Measurements from ENCODE around the gene GPD2.
"Not testable (repeated sequence)": the region's sequence is repeated elsewhere in the genome, so short reads cannot be mapped to it uniquely, and the experiment has no call there.

The GPD2 gene

DNA sequence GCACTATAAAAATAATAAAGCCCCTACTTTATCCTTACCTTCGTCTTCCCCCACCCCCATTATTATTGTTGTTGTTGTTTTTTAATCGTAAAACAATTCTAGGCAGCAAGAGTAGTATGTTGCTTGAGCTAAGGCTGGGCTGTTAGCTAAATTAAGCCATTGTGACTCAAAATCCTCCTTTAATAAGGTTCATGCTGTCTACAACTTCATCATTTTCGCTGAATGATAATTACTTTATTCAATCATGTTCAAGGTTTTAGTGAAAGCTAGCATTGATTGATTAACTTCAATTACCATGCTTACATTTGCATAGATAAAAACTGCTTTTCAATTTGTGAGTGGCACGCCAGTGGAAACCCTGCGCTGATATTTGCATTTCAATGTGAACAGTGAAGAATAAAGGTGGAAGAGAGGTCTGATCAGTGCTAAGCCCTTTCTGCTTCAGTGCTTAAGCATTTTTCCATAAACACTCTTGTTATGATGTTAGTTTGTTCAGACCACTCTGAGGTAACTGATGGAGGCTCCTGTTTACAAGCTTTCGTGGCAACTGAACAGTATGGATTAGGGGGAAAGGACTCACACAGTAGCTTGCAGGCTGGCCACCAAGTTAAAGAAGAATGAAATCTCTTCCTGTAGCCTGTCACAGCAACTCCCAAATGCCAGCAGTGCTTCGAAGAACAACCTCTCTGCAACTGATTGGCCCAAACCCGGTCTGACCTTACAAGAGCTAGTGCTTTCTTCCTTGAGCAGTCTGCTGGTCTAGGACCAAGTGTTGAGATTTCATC, 156.8 kb downstream of the GPD2 start:
- no peak for DNase-seq

DNA sequence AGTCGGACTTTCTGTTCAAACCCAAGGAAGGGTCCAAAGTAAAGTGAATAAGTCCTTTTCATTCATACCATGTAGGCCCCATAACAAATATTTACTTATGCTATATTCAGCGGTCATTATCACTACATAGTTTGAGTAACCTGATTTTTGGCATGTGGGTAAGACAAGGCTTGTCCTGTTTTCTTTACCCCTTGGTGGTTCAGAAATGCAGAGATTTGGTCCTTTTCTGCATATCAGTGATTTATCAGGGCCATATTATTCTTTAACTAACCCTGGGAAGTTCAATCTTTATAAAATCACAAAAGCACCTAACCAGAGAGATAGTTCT, 157.4 kb downstream of the GPD2 start:
- no peak for DNase-seq

DNA sequence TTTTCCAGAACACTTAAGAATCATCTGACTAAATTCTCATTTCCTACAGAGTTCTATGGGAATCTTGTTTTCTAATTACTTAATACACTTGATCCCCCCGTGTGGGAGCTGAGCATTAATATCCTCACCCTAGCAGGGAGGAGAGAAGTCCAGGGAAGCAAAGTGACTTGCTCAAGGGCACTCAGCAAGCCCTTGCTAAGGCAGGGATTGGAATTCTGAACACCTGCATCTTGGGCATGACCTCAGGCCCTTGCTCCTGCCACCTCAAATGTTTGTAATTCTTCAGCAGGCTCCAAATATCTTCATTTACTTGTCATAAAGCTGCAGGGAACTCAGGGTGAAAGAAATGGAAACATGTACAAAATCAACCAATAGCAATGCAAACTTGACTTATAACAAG, 162.4 kb downstream of the GPD2 start:
- no peak for DNase-seq

DNA sequence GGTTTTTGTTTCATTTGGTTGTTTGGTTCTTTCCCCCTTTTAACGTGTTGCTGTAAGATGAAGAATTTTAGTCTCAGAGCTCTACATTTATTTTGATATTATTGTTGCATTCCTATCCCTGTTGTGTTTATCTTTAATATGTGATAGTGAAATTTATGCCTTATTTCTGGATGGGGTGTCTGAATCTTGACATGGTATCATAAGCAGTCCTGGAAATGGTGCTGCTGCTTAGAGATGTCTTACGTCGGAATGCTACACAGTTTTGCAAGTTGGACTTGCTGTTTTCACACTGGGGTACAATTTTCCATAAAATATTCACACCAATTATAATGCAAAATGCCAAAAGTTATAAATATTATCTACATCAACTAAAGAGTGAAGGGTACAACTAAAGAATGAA, 164.0 kb downstream of the GPD2 start:
- no peak for DNase-seq

DNA sequence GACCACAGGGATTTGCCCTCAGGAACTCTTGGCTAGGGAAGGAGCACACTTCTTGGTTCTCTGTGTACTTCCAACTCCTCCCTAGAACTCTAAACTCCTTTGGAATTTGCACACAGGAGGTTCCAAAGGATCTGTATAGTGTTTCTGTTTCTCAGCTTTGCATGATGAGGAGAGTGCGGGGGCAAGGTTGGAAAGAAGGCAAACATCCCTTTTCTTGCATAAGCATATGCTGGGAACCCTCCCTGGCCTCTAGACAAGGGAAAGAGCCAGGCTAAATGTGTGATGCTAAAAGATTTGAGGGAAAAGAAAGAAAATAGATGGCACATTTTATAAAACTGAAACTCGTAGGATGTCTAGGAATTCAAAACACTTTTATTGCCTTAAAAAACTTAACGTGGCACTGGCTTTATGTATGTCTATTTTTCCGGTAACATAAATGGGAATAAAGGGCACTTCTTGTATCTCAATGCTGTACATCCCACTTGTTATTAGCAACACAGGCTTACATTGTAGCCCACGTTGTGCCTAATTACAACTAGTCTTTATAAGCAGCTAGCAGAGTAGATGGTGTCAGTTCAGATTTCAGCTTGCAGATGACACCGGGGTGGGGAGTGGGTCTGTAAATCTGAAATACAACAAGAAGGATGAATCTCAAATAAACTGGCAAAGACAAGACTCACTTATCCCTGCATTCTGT, 165.8 kb downstream of the GPD2 start:
- no peak for DNase-seq

DNA sequence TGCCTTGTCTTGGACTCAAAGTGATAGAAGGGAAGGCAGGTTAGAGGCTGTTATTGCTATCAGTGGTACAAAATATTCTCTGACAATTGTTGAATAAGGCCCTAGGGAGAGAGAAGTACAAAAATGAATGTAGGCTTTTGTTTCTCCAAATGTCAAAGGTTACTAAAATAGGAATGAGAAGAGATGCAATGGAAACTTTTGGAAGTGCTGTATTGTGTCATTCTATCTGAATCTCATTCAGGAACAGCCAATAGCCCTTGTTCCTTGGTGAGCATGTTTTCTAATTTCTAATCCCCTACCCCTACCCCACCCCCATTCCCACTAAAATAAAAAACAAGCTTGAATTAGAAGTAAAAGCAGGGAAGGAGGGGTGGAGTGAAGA, 166.4 kb downstream of the GPD2 start:
- DNase-seq, result no peak

DNA sequence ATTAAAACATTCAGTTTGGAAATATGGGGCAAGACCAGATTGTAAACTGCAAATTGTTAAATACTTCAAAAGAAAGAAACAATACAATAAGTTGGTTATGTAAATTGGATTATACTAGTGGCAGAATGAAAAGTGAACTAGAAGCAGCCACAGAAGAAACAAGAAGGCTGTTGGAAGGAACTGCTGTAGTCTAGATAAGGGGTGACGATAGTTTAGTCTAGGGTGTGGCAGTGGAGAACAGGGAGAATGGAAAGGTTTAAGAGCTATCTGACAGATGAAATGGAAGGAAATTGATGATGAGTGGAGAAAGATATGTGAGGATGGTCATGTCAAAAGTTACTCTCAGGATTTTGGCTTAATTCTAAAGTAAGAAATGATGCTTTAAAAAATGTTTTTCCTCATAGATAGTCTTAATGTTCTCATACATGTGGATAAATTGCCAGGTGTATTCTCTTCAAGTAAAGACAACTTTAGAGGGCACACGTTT, 179.7 kb downstream of the GPD2 start:
- no peak for DNase-seq

DNA sequence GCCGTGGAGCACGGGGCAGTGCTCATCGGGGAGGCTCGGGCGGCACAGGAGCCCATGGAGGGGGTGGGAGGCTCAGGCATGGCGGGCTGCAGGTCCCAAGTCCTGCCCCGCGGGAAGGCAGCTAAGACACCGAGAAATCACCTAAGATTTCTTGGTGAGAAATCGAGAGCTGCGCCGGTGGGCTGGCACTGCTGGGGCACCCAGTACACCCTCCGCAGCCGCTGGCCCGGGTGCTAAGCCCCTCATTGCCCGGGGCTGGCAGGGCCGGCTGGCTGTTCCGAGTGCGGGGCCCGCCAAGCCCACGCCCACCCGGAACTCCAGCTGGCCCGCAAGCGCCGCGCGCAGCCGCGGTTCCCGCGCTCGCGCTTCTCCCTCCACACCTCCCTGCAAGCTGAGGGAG, 181.9 kb downstream of the GPD2 start:
- DNase-seq, result not testable (repeated sequence)

DNA sequence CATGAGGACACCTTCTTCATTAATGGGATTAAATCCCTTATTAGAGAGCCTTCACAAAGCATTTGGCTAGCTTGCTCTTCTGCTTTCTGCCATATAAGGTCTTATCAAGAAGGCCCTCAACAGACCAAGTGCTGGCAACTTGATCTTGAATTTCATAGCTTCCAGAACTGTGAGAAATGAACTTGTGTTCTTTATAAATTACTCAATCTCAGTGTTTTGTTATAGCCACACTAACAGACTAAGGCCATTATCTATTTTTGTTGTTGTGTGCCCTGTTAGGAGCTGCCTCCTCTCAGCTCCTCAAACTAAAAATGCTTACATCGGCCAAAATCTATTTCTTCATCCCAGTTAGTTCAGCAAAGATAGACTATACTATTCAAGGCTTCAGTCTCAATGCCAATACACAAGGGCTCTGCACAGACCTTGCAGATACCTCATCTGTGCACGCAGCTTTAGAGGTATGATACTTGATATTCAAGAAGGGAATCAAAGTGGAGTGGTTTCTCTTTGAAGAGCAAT, 182.9 kb downstream of the GPD2 start:
- DNase-seq, result no peak

DNA sequence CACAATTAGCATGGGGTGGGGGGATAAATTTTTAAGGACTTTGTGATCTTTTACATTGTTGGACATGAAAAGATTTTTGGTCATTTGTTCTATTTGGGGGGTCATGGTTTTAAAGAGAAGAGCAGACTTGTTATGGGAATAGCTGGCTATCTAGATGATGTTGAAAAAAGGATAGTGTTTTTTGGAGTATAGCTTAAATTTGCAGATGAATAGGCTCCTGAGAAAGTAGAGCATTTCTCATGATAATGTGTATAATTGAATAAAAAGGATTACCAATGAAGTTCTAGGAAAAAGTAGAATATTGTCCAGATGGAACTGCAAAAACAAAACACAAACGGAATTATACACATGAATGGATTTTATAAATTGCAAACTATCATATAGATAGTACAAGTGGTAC, 186.3 kb downstream of the GPD2 start:
- DNase-seq, result no peak

DNA sequence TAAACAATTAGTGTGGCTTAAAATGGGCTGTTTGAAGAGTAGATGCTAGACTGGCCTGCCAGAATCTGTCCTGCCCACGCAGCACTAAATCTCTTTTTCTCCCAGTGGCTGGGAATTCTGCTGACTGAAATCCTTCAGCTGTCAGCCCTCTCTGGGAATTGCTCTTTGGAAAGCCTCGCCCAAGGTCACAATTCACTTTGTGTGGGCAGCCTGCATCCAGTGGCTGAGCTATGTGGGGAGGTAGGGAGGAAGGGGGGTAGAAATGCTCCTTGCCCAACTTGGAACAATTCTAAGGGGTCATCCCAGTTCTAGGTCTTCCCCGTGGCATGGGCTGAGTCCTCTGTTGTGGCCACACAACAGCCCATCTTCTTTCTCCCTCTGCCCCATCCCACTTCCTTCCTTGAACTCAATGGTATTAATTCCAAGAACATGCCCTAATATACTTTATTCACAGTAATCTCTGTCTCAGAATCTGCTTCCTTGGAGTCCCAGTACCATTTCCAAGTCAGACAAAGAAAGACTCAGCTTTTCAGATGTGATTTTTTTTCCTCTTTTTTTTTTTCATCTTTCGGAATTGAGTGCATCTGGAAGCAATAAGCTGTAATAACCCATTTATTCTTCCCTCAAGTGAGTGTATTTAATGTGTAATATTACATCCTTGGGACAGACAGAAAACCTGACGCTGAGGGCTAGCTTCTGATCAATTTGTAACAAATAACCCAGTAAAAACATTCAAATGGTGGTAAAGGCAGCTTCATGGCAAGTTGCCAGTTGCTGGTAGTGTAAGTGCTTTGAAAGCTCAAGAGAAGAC, 189.4 kb downstream of the GPD2 start:
- no peak for DNase-seq

DNA sequence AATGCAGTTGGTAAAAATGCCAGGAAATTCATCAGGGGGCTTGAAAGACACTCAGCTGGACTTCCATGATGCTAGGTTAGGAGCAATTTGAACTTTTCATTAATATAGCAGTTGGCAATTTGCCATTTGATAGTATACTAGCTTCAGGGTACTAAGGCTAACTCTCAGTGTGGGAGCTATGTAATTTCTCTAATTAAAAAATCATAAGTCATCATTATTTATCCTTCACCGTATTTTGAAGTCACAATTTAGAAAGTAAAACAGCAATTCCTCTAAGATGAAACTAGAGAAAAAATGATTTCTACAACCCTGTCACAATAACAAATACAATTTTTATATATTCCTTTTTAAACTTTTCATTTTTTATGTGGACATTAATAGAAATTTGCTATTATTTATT, 190.8 kb downstream of the GPD2 start:
- no peak for DNase-seq

DNA sequence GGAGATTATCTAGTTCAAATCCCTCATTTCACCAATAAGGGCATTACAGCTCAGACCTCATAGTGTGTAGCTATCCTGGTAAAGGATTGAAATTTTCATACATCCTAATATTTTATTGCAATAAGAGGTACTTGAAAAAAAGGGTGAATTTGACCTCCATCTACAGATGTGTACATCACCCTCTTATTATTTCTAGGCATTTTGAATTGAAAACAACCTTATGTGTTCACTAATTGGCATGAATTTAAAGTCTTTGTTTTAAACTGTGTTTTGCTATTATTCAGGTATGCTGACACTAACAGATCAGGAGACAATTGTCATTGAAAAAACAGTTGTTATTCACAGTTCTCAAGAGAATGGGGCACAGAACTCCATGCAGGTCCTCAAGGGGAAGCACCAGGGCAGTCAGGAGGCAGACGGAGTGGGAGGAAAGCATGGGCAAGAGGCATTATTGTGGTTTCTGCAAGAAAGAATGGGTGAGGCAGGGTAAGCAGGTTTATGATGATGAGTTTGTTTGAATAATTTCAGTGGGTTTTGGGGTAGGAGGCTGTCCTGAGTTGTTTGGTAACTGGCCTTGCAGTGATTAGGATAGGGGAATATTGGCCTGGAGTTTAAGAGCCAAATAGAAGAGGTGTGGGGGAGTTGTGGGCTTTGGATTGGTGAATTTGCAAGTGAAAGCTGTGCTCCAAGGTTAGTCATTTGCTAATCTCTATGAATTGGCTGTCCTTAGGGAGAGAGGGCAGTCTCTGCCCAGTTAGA, 194.6 kb downstream of the GPD2 start:
- no peak for DNase-seq

DNA sequence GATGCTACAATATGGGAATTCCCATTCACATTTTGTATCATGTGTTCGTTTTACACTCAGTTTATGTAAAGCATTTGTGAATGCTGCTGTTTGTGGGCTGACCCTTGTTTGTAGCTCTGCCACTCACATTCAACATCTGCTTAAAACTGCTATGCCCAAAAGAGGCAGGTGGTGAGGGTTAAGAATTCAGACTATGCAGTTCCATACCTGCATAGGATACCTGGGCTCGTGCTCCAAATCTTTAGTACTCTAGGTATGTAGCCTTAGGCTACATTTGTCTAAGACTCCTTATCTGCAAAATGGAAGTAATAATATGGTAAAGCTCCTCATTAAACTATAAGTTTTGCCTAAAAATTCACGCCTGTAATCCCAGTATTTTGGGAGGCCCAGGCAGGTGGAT, 199.5 kb downstream of the GPD2 start:
- DNase-seq, result no peak
